Panc1 (cell line): ENCODE results near the gene HIPK2. TPM values are rescaled to one million over a fixed set of nuclear protein-coding genes. Genes with fewer than 3 reads are reported as not detected.

Experiments
- ATAC-seq: fragments of 200-7000 bp; cut with Tn5 transposase; 2 replicates; pipeline ENCODE4 v1.9.1; 2020; ENCODE audit warnings: mild to moderate bottlenecking, moderate library complexity
- BruUV-seq: library from RNA; stranded (reverse); fragments of 400-500 nt; replicated peaks from 2 replicates; lab custom pipeline; 2021; lab: Mats Ljungman, UMichigan
- CTCF ChIA-PET: fragments of 300-600 bp; sonication (Branson Sonifier 250); formaldehyde crosslinking; loops from one replicate; lab custom pipeline; 2022; ENCODE audit warnings: antibody characterized with exemption; lab: Charles Lee
- POLR2A ChIA-PET: fragments of 300-600 bp; sonication (Branson Sonifier 250); formaldehyde crosslinking; loops from one replicate; lab custom pipeline; 2022; ENCODE audit warnings: antibody characterized with exemption; lab: Charles Lee
- DNase-seq: peaks from one replicate; pipeline ENCODE4 v3.0.0-alpha.2; 2010; ENCODE audit warnings: low read depth, low spot score
- H3K27ac ChIP-seq: 2 replicates; pipeline ENCODE4 v1.5.1; 2011; ENCODE audit warnings: mild to moderate bottlenecking, low read length, inconsistent platforms
- H3K27me3 ChIP-seq: fragments of 200-500 bp; sonication (Bioruptor generic); 2 replicates; pipeline ENCODE4 v1.6.0; 2014; ENCODE audit warnings: low read length, inconsistent platforms; ENCODE audit not compliant: control insufficient read depth, insufficient read depth
- H3K36me3 ChIP-seq: fragments of 200-500 bp; sonication (Bioruptor generic); 2 replicates; pipeline ENCODE4 v1.5.1; 2014; ENCODE audit warnings: inconsistent platforms, mild to moderate bottlenecking, low read length, moderate library complexity; ENCODE audit not compliant: control insufficient read depth, insufficient read depth
- H3K4me1 ChIP-seq: 2 replicates; pipeline ENCODE4 v1.5.1; 2011; ENCODE audit warnings: inconsistent platforms, mild to moderate bottlenecking, low read length, moderate library complexity; ENCODE audit not compliant: control insufficient read depth, insufficient read depth
- H3K4me3 ChIP-seq, 2 experiments: 2 replicates each; pipeline ENCODE4 v1.5.1; 2011 to 2012; ENCODE audit warnings: low read depth in 2 of 2, low read length in 2 of 2, mild to moderate bottlenecking in 2 of 2, inconsistent platforms in 1 of 2, moderate library complexity in 1 of 2
- H3K9me3 ChIP-seq: fragments of 200-500 bp; sonication (Bioruptor generic); 2 replicates; pipeline ENCODE4 v1.5.1; 2014; ENCODE audit warnings: low read depth, mild to moderate bottlenecking, inconsistent platforms, low read length, moderate library complexity; ENCODE audit not compliant: control insufficient read depth, insufficient read depth
- CTCF ChIP-seq: fragments of 450-650 bp; IDR thresholded peaks from 2 replicates; pipeline ENCODE4 v1.5.1; 2017; ENCODE audit warnings: mild to moderate bottlenecking
- POLR2AphosphoS5 ChIP-seq: IDR thresholded peaks from 2 replicates; pipeline ENCODE4 v1.6.1; 2012; ENCODE audit warnings: mild to moderate bottlenecking, low read depth, low read length, moderate library complexity
- SIN3A ChIP-seq: IDR thresholded peaks from 2 replicates; pipeline ENCODE4 v1.6.1; 2012; ENCODE audit warnings: low read depth, mild to moderate bottlenecking, low read length, moderate library complexity, borderline replicate concordance; ENCODE audit not compliant: insufficient read depth
- TCF7L2 ChIP-seq: IDR thresholded peaks from 2 replicates; pipeline ENCODE4 v1.6.1; 2011; ENCODE audit warnings: mild to moderate bottlenecking, low read depth, low read length, inconsistent platforms
- in situ Hi-C: cut with HindIII; loops from 2 replicates; pipeline ENCODE4 v1.10.0; 2016; ENCODE audit warnings: low sequenced_read_pairs, low pct_unique_long_range_greater_than_20kb
- intact Hi-C: fragments of 100-400 bp; cut with micrococcal nuclease; formaldehyde crosslinking; loops from one replicate; pipeline ENCODE4 v1.10.0; 2022; ENCODE audit not compliant: unreplicated experiment
- total RNA-seq: library from RNA; stranded (reverse); gene quantifications from one replicate; pipeline ENCODE4 v1.2.1, GENCODE V29; 2021; ENCODE audit not compliant: unreplicated experiment
- TF ChIP-seq, protein P1 (sequence below), 2 experiments: IDR thresholded peaks; 2 replicates each; pipeline ENCODE4 v1.6.1; 2011 to 2012; ENCODE audit warnings: low read depth in 2 of 2, control low read depth in 1 of 2, low read length in 1 of 2, mild to moderate bottlenecking in 1 of 2, moderate library complexity in 1 of 2; ENCODE audit not compliant: insufficient read depth in 1 of 2

Gene HIPK2
- total RNA-seq, 1 experiment from 2014 or later, result 34.1 TPM

DNA sequence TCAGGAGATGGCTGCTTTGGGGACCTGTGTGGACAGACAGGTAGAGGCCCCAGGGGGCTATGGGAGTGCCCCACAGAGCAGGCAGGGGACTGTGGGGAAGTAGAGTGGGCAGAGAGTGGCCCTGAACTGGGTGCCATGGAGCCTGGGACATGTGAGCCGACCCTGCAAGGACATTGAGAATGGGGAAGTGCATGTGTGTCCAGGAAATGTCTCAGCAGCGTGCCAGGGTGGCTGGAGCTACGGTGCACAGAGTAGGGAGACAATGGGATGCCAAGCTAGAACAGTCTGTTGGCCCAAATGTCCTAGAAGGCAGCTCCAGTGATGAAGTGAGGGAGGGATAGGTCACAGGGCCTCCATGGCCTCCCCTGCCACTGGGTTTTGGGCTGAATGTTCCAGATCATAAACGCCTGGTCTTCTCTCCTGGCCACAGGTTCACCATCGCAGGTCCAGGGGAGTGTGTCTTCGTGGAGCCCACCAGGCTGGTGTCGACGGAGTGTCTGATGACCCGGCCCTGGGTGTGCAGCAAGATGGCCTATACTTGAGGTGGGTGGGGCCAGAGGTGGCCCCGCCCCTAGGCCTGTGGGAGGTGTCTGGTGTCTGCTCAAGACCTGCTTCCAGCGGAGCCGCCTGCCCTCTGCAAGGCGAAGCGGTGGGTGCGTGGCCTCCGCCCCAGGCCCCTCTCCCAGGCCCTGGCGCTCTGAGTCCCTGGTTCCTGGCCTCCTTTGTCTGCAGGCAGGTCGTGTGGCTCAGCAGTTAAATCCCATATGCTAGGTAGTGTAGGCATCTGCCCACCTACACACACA is 233.8 kb downstream of the HIPK2 start:
- Histone ChIP-seq H3K9me3 (no peaks in the 10 kb centered on the region), H3K27ac (no peak overlapping the region), H3K27me3 (no peaks in the 10 kb centered on the region), H3K36me3 (no peaks in the 10 kb centered on the region), H3K4me1 (no peaks in the 10 kb centered on the region), H3K4me3 (no peak overlapping the region)
- intact Hi-C loops (no loop called here), in situ Hi-C loops (no loop called here)
- BruUV-seq, result no TSS peak
- POLR2A ChIA-PET, result no interaction called here
- ATAC-seq, result peak; percentile 46
- DNase-seq, result no peak
- CTCF ChIA-PET, result no interaction called here
- TF ChIP-seq TCF7L2, result no peak

DNA sequence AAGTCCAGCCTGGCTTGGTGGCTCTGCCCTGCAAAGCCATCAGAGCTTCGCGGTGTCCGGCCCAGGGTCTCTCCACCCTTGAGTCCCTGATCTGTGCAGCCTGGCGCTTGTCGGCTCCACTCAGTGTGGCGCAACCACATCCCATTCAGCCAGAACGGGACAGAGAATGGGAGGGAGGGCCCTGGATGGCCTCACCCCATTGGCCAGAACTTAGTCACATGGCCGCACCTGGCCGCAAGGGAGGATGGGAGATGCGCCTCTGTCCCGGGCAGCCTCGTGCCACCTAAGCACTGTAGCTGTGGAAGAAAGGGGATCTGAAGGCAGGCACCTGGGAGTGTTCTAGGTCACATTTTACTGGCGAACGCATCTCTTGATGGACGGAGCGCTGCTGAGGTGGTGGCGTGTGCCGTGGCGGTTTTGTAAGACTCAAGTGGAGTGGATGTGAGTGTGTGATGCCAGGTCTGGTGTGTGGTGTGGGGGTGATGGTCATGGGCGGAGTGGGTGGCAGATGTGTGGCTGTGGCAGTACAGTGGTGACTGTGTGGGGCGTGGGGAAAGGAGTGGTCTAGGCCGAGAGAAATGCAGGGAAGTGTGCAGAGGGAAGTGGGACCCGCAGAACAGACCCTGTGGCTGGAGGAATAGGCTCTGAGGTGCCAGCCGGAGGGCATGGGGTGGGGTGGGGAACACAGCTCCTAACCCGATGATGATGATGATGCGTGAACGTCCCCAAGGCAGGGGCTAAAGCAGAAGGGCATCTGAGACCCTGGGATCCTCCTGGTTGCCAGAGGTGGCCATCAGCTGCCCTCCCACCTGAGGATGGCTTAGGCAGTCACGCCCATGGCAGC is 235.3 kb downstream of the HIPK2 start:
- intact Hi-C loops, result no loop called here
- ATAC-seq, result peak; percentile 28; the same call in 1 of the 2 replicates
- in situ Hi-C loops, result no loop called here

More for the DNA sequence above, 235.3 kb downstream of the HIPK2 start:
- no peaks in the 10 kb centered on the region for H3K4me1 ChIP-seq
- H3K27me3 ChIP-seq, result no peaks in the 10 kb centered on the region
- no peak for DNase-seq
- no peak overlapping the region for H3K4me3 ChIP-seq
- no peak overlapping the region for H3K27ac ChIP-seq
- POLR2A ChIA-PET, result no interaction called here
- TF ChIP-seq CTCF (no peak), TCF7L2 (no peak), SIN3A (no peak), POLR2AphosphoS5 (no peak)
- TF ChIP-seq, protein P1, sequence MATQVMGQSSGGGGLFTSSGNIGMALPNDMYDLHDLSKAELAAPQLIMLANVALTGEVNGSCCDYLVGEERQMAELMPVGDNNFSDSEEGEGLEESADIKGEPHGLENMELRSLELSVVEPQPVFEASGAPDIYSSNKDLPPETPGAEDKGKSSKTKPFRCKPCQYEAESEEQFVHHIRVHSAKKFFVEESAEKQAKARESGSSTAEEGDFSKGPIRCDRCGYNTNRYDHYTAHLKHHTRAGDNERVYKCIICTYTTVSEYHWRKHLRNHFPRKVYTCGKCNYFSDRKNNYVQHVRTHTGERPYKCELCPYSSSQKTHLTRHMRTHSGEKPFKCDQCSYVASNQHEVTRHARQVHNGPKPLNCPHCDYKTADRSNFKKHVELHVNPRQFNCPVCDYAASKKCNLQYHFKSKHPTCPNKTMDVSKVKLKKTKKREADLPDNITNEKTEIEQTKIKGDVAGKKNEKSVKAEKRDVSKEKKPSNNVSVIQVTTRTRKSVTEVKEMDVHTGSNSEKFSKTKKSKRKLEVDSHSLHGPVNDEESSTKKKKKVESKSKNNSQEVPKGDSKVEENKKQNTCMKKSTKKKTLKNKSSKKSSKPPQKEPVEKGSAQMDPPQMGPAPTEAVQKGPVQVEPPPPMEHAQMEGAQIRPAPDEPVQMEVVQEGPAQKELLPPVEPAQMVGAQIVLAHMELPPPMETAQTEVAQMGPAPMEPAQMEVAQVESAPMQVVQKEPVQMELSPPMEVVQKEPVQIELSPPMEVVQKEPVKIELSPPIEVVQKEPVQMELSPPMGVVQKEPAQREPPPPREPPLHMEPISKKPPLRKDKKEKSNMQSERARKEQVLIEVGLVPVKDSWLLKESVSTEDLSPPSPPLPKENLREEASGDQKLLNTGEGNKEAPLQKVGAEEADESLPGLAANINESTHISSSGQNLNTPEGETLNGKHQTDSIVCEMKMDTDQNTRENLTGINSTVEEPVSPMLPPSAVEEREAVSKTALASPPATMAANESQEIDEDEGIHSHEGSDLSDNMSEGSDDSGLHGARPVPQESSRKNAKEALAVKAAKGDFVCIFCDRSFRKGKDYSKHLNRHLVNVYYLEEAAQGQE (IDR thresholded peaks at IDR 0.05; ENCODE audit: insufficient read depth in 1 of 2, low read depth in 2 of 2, low read length in 1 of 2), result no peak
- BruUV-seq, result no TSS peak
- CTCF ChIA-PET, result no interaction called here
- H3K36me3 ChIP-seq, result no peaks in the 10 kb centered on the region
- H3K9me3 ChIP-seq, result no peaks in the 10 kb centered on the region
